WERI-Rb-1 (cell line): ENCODE data around the gene RFX6.

Experiments
- DNase-seq: peaks from one replicate; pipeline ENCODE4 v3.0.0-alpha.2; 2020
- H3K27ac ChIP-seq: fragments of 250-450 bp; sonication (Bioruptor Pico); 2 replicates; pipeline ENCODE4 v1.5.1; 2020; ENCODE audit warnings: mild to moderate bottlenecking, moderate library complexity
- H3K27me3 ChIP-seq: fragments of 250-450 bp; sonication (Bioruptor Pico); 2 replicates; pipeline ENCODE4 v1.5.1; 2021; ENCODE audit warnings: mild to moderate bottlenecking, low read depth, moderate library complexity; ENCODE audit not compliant: insufficient read depth, severe bottlenecking
- H3K36me3 ChIP-seq: fragments of 250-450 bp; sonication (Bioruptor Pico); 2 replicates; pipeline ENCODE4 v1.5.1; 2020; ENCODE audit warnings: mild to moderate bottlenecking, moderate library complexity
- H3K4me3 ChIP-seq: 2 replicates; pipeline ENCODE4 v1.5.1; 2011; ENCODE audit warnings: low read depth, mild to moderate bottlenecking, control low read depth, low read length
- H3K9me3 ChIP-seq: fragments of 250-450 bp; sonication (Bioruptor Pico); 2 replicates; pipeline ENCODE4 v1.5.1; 2021; ENCODE audit warnings: mild to moderate bottlenecking, moderate library complexity; ENCODE audit not compliant: severe bottlenecking
- TF ChIP-seq, protein P1 (sequence below): IDR thresholded peaks from 2 replicates; pipeline ENCODE4 v1.5.1; 2011; ENCODE audit warnings: low read depth, mild to moderate bottlenecking, control low read depth, inconsistent platforms, low read length

RFX6 gene

DNA sequence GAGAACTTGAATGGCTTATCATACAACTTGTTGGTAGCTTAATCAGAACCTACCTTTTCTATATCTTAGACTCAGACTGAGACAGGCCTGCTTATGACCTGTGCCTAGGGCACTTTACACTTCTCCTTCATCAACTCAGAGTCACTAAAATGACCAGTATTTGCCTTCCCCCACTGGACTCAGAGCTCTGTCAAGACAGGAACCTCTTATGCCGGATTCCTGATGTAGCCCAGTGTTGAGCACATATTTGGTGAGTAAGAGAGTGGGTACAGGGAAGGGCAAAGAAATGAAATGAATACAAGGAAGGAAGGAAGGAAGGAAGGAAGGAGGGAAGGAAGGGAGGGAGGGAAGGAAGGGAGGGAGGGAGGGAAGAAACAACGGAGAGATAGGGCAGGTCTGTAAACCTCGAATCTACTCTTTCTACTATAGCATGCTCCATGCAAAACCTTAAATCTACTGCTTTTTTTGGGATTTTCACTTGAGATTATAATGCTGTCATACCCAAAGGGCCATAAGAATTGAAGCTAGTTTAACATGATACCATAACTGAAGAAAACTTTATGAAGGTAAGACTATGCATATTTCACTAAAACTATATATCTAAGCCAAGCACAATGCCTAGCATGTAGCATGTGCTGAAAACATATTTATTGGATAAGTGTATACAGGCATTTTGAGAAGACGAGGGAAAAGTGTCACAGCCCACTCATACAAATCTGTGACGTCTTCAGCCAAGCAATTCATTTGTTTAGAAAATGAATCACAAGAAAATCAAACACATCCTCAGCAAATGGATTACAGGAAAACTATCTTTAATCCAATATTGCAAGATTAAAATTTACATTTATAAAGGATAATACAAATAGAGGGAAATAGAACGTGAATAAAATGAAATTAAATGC, 89.9 kb downstream of the RFX6 start:
- Histone ChIP-seq H3K9me3 (no peaks in the 10 kb centered on the region), H3K36me3 (no peaks in the 10 kb centered on the region), H3K27me3 (no peaks in the 10 kb centered on the region), H3K4me3 (no peak overlapping the region), H3K27ac (no peak overlapping the region)
- DNase-seq, result no peak
- TF ChIP-seq, protein P1, sequence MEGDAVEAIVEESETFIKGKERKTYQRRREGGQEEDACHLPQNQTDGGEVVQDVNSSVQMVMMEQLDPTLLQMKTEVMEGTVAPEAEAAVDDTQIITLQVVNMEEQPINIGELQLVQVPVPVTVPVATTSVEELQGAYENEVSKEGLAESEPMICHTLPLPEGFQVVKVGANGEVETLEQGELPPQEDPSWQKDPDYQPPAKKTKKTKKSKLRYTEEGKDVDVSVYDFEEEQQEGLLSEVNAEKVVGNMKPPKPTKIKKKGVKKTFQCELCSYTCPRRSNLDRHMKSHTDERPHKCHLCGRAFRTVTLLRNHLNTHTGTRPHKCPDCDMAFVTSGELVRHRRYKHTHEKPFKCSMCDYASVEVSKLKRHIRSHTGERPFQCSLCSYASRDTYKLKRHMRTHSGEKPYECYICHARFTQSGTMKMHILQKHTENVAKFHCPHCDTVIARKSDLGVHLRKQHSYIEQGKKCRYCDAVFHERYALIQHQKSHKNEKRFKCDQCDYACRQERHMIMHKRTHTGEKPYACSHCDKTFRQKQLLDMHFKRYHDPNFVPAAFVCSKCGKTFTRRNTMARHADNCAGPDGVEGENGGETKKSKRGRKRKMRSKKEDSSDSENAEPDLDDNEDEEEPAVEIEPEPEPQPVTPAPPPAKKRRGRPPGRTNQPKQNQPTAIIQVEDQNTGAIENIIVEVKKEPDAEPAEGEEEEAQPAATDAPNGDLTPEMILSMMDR, result no peak

DNA sequence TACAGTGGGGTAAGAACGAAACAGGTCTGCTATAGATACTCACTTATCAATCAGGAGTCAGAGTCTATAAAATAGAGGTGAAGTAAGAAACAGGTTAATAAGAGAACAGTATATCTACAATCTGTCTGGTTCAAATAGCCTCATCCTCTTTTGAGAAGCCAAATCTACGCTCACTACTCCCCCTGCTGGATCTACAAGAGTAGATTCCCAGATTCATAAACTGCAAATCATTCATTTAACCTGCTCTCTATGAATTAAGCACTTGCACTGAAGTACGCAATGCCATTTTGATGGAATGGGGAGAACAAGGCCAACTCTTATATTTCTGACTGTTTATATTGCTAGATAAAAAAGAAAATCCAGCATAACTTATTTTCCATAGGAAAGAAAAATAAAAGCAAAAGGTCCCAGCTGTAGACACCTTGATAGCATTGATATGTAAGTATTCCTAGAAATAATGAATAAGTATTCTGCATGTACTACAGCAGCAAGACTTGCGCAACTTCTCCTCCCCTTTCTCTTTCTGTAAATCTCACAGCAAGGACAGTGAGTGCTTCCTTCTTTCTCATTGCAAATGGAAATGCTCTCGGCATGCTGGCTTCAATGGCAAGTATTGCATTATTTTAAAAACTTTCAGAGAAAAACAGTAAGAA, 92.3 kb downstream of the RFX6 start:
- Histone ChIP-seq H3K4me3 (no peak overlapping the region), H3K36me3 (no peaks in the 10 kb centered on the region), H3K9me3 (no peaks in the 10 kb centered on the region), H3K27ac (no peak overlapping the region), H3K27me3 (no peaks in the 10 kb centered on the region)
- peak; percentile 29 for DNase-seq
- TF ChIP-seq, protein P1, result peak; percentile 56

DNA sequence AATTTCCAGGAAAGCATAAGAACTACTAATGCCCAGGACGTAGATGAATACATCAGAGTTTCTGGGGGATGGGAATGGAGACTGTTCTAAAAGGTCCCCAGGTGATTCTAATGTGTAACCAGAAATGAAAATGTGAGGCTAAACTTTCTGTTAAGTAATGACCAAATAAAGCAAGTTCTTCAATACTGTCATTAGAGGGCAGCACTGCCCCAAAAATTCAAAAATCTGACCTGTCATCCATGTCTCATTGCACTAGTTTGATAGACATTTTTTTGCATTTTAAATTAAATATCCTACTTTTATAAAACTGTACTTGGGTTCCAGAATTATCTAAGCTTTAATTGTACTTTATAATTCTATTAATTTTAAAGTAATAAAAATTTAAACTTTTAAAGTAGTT, 94.9 kb downstream of the RFX6 start:
- H3K9me3 ChIP-seq, result no peaks in the 10 kb centered on the region
- H3K27ac ChIP-seq, result no peak overlapping the region
- no peaks in the 10 kb centered on the region for H3K27me3 ChIP-seq
- H3K36me3 ChIP-seq, result no peaks in the 10 kb centered on the region
- TF ChIP-seq, protein P1, result peak; percentile 45; the same call in 1 of the 2 replicates
- no peak overlapping the region for H3K4me3 ChIP-seq
- DNase-seq, result peak; percentile 19

DNA sequence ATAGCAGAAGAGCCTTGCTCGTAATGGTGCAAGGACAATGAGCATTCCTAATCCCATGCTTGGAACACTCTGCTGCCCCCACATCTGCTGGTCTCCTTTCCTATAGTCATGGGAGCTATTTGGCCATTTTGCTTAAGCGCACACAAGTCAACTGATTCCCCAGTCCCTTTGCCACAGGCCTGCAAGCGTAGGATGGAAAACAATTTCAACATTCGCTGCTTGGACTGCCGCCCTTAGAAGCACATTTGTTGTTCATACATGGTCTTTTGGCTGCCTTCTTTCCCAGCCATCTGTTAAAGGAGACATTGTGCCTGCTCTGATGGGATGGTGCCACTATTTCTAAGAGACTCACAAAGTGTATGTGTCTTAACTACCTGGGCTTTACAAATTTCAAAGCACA, 96.9 kb downstream of the RFX6 start:
- TF ChIP-seq, protein P1, result no peak
- Histone ChIP-seq H3K27me3 (no peaks in the 10 kb centered on the region), H3K27ac (no peak overlapping the region), H3K36me3 (no peaks in the 10 kb centered on the region), H3K4me3 (no peak overlapping the region), H3K9me3 (no peaks in the 10 kb centered on the region)
- no peak for DNase-seq

DNA sequence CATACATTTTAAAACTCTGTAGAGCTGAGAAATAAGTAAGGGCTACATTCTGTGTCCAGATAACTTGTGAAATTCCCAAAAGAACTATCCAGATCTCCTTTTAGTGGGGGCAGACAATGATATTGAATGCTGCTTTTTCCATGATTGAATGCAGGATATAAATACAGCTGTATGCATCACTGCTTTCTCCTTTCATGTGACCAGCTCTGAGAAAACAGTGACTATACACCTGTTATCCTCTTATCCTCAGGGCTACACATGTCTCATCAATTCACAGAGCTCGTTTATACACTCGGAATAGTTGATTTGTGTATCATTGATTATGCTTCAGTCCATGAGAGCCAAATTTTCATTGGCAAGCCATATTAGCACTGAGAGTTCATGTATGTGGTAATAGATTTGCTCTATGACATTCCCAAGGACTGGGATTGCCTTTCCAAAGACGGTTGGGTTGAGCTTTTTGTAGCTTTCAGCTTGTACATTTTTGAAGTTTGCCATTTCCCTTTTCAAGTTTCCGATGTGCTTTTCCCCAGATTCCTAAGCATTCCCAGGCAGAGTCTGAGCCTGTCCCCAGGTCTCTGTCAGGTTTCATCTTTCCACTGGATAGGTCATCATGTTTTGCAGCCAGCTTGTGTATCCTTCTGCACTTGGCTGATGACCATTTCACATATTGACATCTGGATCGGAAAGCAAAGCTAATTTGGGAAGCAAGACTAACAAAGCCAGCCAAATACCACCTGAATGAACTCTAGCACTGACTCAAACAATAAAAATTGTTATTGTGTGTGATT, 97.7 kb downstream of the RFX6 start:
- DNase-seq, result no peak
- Histone ChIP-seq H3K27ac (no peak overlapping the region), H3K4me3 (no peak overlapping the region), H3K36me3 (no peaks in the 10 kb centered on the region), H3K27me3 (no peaks in the 10 kb centered on the region), H3K9me3 (no peaks in the 10 kb centered on the region)
- TF ChIP-seq, protein P1, result no peak
